ENCODE data around the gene RARRES2.
"Not testable (repeated sequence)": the region's sequence is repeated elsewhere in the genome, so short reads cannot be mapped to it uniquely, and the experiment has no call there.

DNA sequence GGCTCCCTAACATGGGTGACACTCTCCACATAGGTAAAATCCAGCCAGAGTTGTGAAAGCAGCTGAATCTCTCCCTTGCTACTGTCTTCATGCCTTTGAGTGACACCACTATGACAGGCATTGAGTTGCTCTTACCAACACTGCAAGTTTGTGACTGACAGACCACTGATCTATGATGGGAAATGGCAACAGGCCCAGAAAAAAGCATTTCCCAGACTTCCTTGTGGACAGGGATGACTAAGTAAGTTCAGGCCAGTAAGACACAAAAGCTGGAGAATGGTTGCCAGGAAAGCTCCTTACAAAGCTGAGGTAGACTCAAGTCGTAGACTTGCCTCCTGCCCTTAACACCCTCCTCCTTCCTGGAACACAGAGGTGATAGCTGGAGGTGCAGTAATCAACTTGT is 38.5 kb downstream of the RARRES2 start:
- TF ChIP-seq, protein P1, sequence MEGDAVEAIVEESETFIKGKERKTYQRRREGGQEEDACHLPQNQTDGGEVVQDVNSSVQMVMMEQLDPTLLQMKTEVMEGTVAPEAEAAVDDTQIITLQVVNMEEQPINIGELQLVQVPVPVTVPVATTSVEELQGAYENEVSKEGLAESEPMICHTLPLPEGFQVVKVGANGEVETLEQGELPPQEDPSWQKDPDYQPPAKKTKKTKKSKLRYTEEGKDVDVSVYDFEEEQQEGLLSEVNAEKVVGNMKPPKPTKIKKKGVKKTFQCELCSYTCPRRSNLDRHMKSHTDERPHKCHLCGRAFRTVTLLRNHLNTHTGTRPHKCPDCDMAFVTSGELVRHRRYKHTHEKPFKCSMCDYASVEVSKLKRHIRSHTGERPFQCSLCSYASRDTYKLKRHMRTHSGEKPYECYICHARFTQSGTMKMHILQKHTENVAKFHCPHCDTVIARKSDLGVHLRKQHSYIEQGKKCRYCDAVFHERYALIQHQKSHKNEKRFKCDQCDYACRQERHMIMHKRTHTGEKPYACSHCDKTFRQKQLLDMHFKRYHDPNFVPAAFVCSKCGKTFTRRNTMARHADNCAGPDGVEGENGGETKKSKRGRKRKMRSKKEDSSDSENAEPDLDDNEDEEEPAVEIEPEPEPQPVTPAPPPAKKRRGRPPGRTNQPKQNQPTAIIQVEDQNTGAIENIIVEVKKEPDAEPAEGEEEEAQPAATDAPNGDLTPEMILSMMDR (IDR thresholded peaks at IDR 0.05), result not testable (repeated sequence)
- not testable (repeated sequence) for TF ChIP-seq POLR2AphosphoS5 (IDR thresholded peaks at IDR 0.05; ENCODE audit: insufficient read depth in 1 of 2, low read depth in 1 of 2); POLR2A (IDR thresholded peaks at IDR 0.05)

Measured in vagina (tissue), 2 donors.